IMR-90 (cell line): ENCODE measurements around the gene RCN2. TPM values are rescaled to one million over a fixed set of nuclear protein-coding genes. Genes with fewer than 3 reads are reported as not detected.

ENCODE experiments used
- ATAC-seq: fragments of 200-7000 bp; cut with Tn5 transposase; 2 replicates; pipeline ENCODE4 v1.9.1; 2020; ENCODE audit warnings: low read depth, mild to moderate bottlenecking, moderate library complexity
- BruUV-seq: library from RNA; stranded (reverse); fragments of 400-500 nt; replicated peaks from 2 replicates; lab custom pipeline; 2021; lab: Mats Ljungman, UMichigan
- CTCF ChIA-PET: fragments of 300-600 bp; formaldehyde crosslinking; extraction: SDS; loops from one replicate; lab custom pipeline; 2021; ENCODE audit warnings: antibody characterized with exemption; lab: Yijun Ruan, JAX
- POLR2A ChIA-PET: fragments of 300-600 bp; sonication (Branson Sonifier 250); formaldehyde crosslinking; loops from one replicate; lab custom pipeline; 2022; ENCODE audit warnings: antibody characterized with exemption; ENCODE audit not compliant: unreplicated experiment; lab: Charles Lee
- DNase-seq: peaks from one replicate; pipeline ENCODE4 v3.0.0; 2013
- H2AFZ ChIP-seq: replicated peaks from 2 replicates; pipeline ENCODE3; 2013; ENCODE audit warnings: low read length, mild to moderate bottlenecking; ENCODE audit not compliant: poor library complexity
- H2AK5ac ChIP-seq: 2 replicates; pipeline ENCODE4 v1.6.1; 2013; ENCODE audit warnings: low read depth, low read length, inconsistent platforms
- H2AK9ac ChIP-seq: replicated peaks from 2 replicates; pipeline ENCODE3; 2013; ENCODE audit warnings: mild to moderate bottlenecking, low read depth, low read length, moderate library complexity; ENCODE audit not compliant: poor library complexity
- H2BK120ac ChIP-seq: 2 replicates; pipeline ENCODE4 v1.6.1; 2013; ENCODE audit warnings: low read depth, low read length, inconsistent platforms
- H2BK15ac ChIP-seq: 3 replicates; pipeline ENCODE4 v1.6.1; 2013; ENCODE audit warnings: low read depth, low read length, inconsistent platforms
- H2BK20ac ChIP-seq: 2 replicates; pipeline ENCODE4 v1.6.1; 2013; ENCODE audit warnings: low read depth, mild to moderate bottlenecking, inconsistent platforms, low read length, moderate library complexity
- H2BK5ac ChIP-seq: 2 replicates; pipeline ENCODE4 v1.6.1; 2013; ENCODE audit warnings: mild to moderate bottlenecking, low read depth, low read length, inconsistent platforms; ENCODE audit not compliant: poor library complexity, severe bottlenecking
- H3K14ac ChIP-seq: replicated peaks from 2 replicates; pipeline ENCODE4 v1.6.1; 2013; ENCODE audit warnings: low read depth, low read length, inconsistent platforms
- H3K18ac ChIP-seq: 2 replicates; pipeline ENCODE4 v1.6.1; 2013; ENCODE audit warnings: low read depth, low read length, control low read depth
- H3K23ac ChIP-seq: 2 replicates; pipeline ENCODE4 v1.6.1; 2013; ENCODE audit warnings: low read depth, low read length, inconsistent platforms
- H3K27ac ChIP-seq: 2 replicates; pipeline ENCODE4 v1.5.1; 2013; ENCODE audit warnings: mild to moderate bottlenecking, control low read depth, low read length; ENCODE audit not compliant: insufficient read depth
- H3K27me3 ChIP-seq: 2 replicates; pipeline ENCODE4 v1.6.1; 2013; ENCODE audit warnings: low read length; ENCODE audit not compliant: control insufficient read depth, insufficient read depth
- H3K36me3 ChIP-seq: 2 replicates; pipeline ENCODE4 v1.6.1; 2013; ENCODE audit warnings: low read length, mixed read lengths; ENCODE audit not compliant: control insufficient read depth, insufficient read depth
- H3K4ac ChIP-seq: 2 replicates; pipeline ENCODE4 v1.6.1; 2013; ENCODE audit warnings: low read depth, low read length, inconsistent platforms
- H3K4me1 ChIP-seq: 2 replicates; pipeline ENCODE4 v1.6.1; 2013; ENCODE audit warnings: low read length, mixed read lengths; ENCODE audit not compliant: control insufficient read depth, insufficient read depth
- H3K4me2 ChIP-seq: 2 replicates; pipeline ENCODE4 v1.6.1; 2013; ENCODE audit warnings: low read depth, mild to moderate bottlenecking, control low read depth, low read length, moderate library complexity
- H3K4me3 ChIP-seq: 2 replicates; pipeline ENCODE4 v1.5.1; 2013; ENCODE audit warnings: low read depth, mild to moderate bottlenecking, control low read depth, low read length, moderate library complexity; ENCODE audit not compliant: insufficient read depth
- H3K56ac ChIP-seq: 2 replicates; pipeline ENCODE4 v1.6.1; 2013; ENCODE audit warnings: low read length, inconsistent platforms; ENCODE audit not compliant: insufficient read depth; ENCODE audit errors: extremely low read depth
- H3K79me1 ChIP-seq, 2 experiments: 2 replicates each; pipeline ENCODE4 v1.6.1; 2013; ENCODE audit warnings: low read length in 2 of 2, inconsistent platforms in 1 of 2, low read depth in 1 of 2
- H3K9ac ChIP-seq: 2 replicates; pipeline ENCODE4 v1.6.1; 2013; ENCODE audit warnings: low read depth, low read length, control low read depth
- H3K9me1 ChIP-seq: 2 replicates; pipeline ENCODE4 v1.6.1; 2013; ENCODE audit warnings: low read length, inconsistent platforms; ENCODE audit not compliant: insufficient read depth
- H3K9me3 ChIP-seq: 2 replicates; pipeline ENCODE4 v1.6.1; 2013; ENCODE audit warnings: low read length; ENCODE audit not compliant: control insufficient read depth, insufficient read depth
- H4K20me1 ChIP-seq: 2 replicates; pipeline ENCODE4 v1.6.1; 2013; ENCODE audit warnings: low read length, inconsistent platforms; ENCODE audit not compliant: insufficient read depth
- H4K5ac ChIP-seq: 2 replicates; pipeline ENCODE4 v1.6.1; 2013; ENCODE audit warnings: mild to moderate bottlenecking, low read depth, low read length, control low read depth
- H4K8ac ChIP-seq, 2 experiments: 2 replicates each; pipeline ENCODE4 v1.6.1; 2013; ENCODE audit warnings: low read depth in 2 of 2, low read length in 2 of 2, control low read depth in 1 of 2, inconsistent platforms in 1 of 2
- H4K91ac ChIP-seq: 2 replicates; pipeline ENCODE4 v1.6.1; 2013; ENCODE audit warnings: low read depth, low read length, inconsistent platforms; ENCODE audit not compliant: insufficient read depth
- BHLHE40 ChIP-seq: fragments of 150-350 bp; IDR thresholded peaks from 2 replicates; pipeline ENCODE4 v1.6.1; 2016; ENCODE audit warnings: mild to moderate bottlenecking, low read depth, low read length
- CHD1 ChIP-seq: IDR thresholded peaks from 2 replicates; pipeline ENCODE4 v1.6.1; 2012; ENCODE audit warnings: low read depth, low read length, improper control_type of control experiment
- FOS ChIP-seq: fragments of 150-350 bp; IDR thresholded peaks from 2 replicates; pipeline ENCODE4 v1.6.1; 2016; ENCODE audit warnings: low read depth, low read length
- MAFK ChIP-seq: IDR thresholded peaks from 2 replicates; pipeline ENCODE4 v1.6.1; 2012; ENCODE audit warnings: low read depth, low read length, improper control_type of control experiment
- MAZ ChIP-seq: IDR thresholded peaks from 2 replicates; pipeline ENCODE4 v1.6.1; 2012; ENCODE audit warnings: low read depth, mild to moderate bottlenecking, low read length, improper control_type of control experiment, moderate library complexity, borderline replicate concordance
- MXI1 ChIP-seq: IDR thresholded peaks from 2 replicates; pipeline ENCODE4 v1.6.1; 2012; ENCODE audit warnings: low read depth, mild to moderate bottlenecking, low read length, moderate library complexity, borderline replicate concordance
- NFE2L2 ChIP-seq: fragments of 150-350 bp; IDR thresholded peaks from 2 replicates; pipeline ENCODE4 v1.6.1; 2016; ENCODE audit warnings: low read depth, mild to moderate bottlenecking, low read length
- RAD21 ChIP-seq: IDR thresholded peaks from 2 replicates; pipeline ENCODE4 v1.6.1; 2012; ENCODE audit warnings: low read length, improper control_type of control experiment
- RCOR1 ChIP-seq: IDR thresholded peaks from 2 replicates; pipeline ENCODE4 v1.6.1; 2012; ENCODE audit warnings: mild to moderate bottlenecking, low read length, improper control_type of control experiment; ENCODE audit not compliant: insufficient replicate concordance
- RFX5 ChIP-seq: IDR thresholded peaks from 2 replicates; pipeline ENCODE4 v1.8.0; 2012; ENCODE audit warnings: low read depth, mild to moderate bottlenecking, low read length, moderate library complexity
- SMC3 ChIP-seq: fragments of 150-350 bp; IDR thresholded peaks from 2 replicates; pipeline ENCODE4 v1.6.1; 2016; ENCODE audit warnings: low read depth, mild to moderate bottlenecking, antibody characterized with exemption, low read length, moderate library complexity
- WGBS, 2 experiments: methylation state at CpG; one replicate each; pipeline versions ENCODE4 v1.1.5 to v1.1.7; 2013; ENCODE audit warnings: missing lambda C conversion rate in 2 of 2; ENCODE audit not compliant: insufficient read length in 1 of 2; ENCODE audit errors: extremely low coverage in 2 of 2; 5-methylcytosine and 5-hydroxymethylcytosine counted together
- dilution Hi-C: fragments of 300-500 bp; cut with HindIII; formaldehyde crosslinking; loops from one replicate; pipeline ENCODE4 v1.14.3; 2018; ENCODE audit warnings: low sequenced_read_pairs; ENCODE audit not compliant: unreplicated experiment
- in situ Hi-C: fragments of 300-500 bp; cut with MboI; formaldehyde crosslinking; loops from 3 replicates; pipeline ENCODE4 v1.14.3; 2019; ENCODE audit warnings: low sequenced_read_pairs, inconsistent platforms, mixed read lengths
- intact Hi-C: fragments of 100-400 bp; cut with micrococcal nuclease; formaldehyde crosslinking; loops from 2 replicates; pipeline ENCODE4 v1.10.0; 2022
- polyA plus RNA-seq, 3 experiments: library from polyadenylated mRNA; depleted of rRNA; stranded (reverse); fragments of >200 nt; gene quantifications; 2 replicates each; pipeline ENCODE4 v1.2.3, GENCODE V29; 2012; ENCODE audit warnings: low replicate concordance in 1 of 3
- total RNA-seq: library from RNA; depleted of rRNA; stranded (reverse); fragments of >200 nt; gene quantifications from 2 replicates; pipeline ENCODE4 v1.2.3, GENCODE V29; 2012
- TF ChIP-seq, protein P1 (sequence below): fragments of 150-350 bp; IDR thresholded peaks from 2 replicates; pipeline ENCODE4 v1.6.1; 2016; ENCODE audit warnings: low read depth, mild to moderate bottlenecking, low read length, moderate library complexity, borderline replicate concordance
- TF ChIP-seq, protein P2 (sequence below): conservative IDR thresholded peaks from 2 replicates; pipeline ENCODE4 v1.5.1; 2012; ENCODE audit warnings: mild to moderate bottlenecking, low read depth, low read length, improper control_type of control experiment

Gene RCN2
- total and polyA plus RNA-seq, 2 of the 4 experiments (the other 2 are of a cell fraction) = 12.0 to 56.5 TPM

GRCh38 chr15:76978522-76979330 lies 47.2 kb downstream of the RCN2 start (continued):
- TF ChIP-seq MAFK = no peak

DNA sequence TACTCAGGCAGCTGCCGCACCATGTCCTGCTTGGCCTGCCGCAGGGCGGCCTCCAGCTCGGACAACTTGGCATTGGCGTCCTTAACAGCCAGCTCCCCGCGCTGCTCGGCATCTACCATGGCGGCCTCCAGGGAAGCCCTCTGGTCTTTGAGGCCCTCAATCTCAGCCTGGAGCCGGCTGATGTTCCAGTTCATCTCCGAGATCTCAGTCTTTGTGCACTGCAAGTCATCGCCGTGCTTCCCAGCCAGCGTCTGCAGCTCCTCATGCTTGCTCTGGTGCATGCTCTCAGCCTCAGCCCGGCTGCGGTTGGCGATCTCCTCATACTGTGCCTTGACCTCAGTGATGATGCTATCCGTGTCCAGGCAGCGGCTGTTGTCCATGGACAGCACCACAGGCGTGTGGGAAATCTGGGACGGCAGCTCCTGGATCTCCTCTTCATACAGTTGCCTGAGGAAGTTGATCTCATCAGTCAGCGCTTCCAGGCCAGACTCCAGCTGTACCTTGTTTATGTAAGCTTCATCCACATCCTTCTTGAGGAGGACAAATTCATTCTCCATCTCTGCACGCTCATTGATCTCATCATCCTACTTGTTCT lies 47.9 kb downstream of the RCN2 start:
- in situ Hi-C loops = no loop called here
- Histone ChIP-seq H3K4ac (no peak overlapping the region), H2BK5ac (no peak overlapping the region), H3K9me3 (0 out of 2 replicates have a peak, but pooled peaks cover 5% of the 10 kb centered on the region), H4K5ac (no peak overlapping the region), H3K14ac (no peak overlapping the region), H2AFZ (no peak overlapping the region), H4K91ac (no peak overlapping the region), H2AK5ac (no peak overlapping the region), H3K27me3 (peaks cover 28% of the 10 kb centered on the region), H4K8ac (no peak overlapping the region), H3K23ac (no peak overlapping the region), H3K36me3 (no peaks in the 10 kb centered on the region), H3K9ac (no peak overlapping the region), H2BK20ac (no peak overlapping the region), H3K4me3 (no peak overlapping the region), H3K9me1 (no peaks in the 10 kb centered on the region), H3K18ac (no peak overlapping the region), H4K20me1 (no peaks in the 10 kb centered on the region), H2BK15ac (no peak overlapping the region), H3K79me1 (no peaks in the 10 kb centered on the region), H2BK120ac (no peak overlapping the region), H3K4me1 (no peaks in the 10 kb centered on the region), H3K27ac (no peak overlapping the region), H3K56ac (no peak overlapping the region), H3K4me2 (no peak overlapping the region), H2AK9ac (no peak overlapping the region)
- dilution Hi-C loops = no loop called here
- DNase-seq (peak; percentile 61), ATAC-seq (no peak)
- POLR2A ChIA-PET = no interaction called here
- WGBS, 2 experiments = 83% methylated on average over 19 of the region's 23 CpGs; no CpG with 5 or more reads in 1 of the 2 experiments
- CTCF ChIA-PET = interaction anchor here (0.6 kb wide), 1 partner anchor 21 kb away, joined by 6 read pairs; no protein-coding TSS in a partner anchor
- no TSS peak for BruUV-seq
- intact Hi-C loops = no loop called here
- TF ChIP-seq RAD21 (no peak), CHD1 (no peak), MAFK (no peak), BHLHE40 (no peak), FOS (no peak), NFE2L2 (no peak), RCOR1 (no peak), MXI1 (no peak), MAZ (no peak), SMC3 (no peak), RFX5 (no peak)
- TF ChIP-seq, protein P1, sequence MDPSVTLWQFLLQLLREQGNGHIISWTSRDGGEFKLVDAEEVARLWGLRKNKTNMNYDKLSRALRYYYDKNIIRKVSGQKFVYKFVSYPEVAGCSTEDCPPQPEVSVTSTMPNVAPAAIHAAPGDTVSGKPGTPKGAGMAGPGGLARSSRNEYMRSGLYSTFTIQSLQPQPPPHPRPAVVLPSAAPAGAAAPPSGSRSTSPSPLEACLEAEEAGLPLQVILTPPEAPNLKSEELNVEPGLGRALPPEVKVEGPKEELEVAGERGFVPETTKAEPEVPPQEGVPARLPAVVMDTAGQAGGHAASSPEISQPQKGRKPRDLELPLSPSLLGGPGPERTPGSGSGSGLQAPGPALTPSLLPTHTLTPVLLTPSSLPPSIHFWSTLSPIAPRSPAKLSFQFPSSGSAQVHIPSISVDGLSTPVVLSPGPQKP = no peak
- TF ChIP-seq, protein P2, sequence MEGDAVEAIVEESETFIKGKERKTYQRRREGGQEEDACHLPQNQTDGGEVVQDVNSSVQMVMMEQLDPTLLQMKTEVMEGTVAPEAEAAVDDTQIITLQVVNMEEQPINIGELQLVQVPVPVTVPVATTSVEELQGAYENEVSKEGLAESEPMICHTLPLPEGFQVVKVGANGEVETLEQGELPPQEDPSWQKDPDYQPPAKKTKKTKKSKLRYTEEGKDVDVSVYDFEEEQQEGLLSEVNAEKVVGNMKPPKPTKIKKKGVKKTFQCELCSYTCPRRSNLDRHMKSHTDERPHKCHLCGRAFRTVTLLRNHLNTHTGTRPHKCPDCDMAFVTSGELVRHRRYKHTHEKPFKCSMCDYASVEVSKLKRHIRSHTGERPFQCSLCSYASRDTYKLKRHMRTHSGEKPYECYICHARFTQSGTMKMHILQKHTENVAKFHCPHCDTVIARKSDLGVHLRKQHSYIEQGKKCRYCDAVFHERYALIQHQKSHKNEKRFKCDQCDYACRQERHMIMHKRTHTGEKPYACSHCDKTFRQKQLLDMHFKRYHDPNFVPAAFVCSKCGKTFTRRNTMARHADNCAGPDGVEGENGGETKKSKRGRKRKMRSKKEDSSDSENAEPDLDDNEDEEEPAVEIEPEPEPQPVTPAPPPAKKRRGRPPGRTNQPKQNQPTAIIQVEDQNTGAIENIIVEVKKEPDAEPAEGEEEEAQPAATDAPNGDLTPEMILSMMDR = no peak
